ENCODE results near the gene DICER1.

The DICER1 gene

GRCh38 chr14:95195031-95195430 is 37.7 kb upstream of the DICER1 start:
- no peaks in the 10 kb centered on the region for H3K36me3 ChIP-seq (ENCODE audit: control insufficient read depth in 2 of 2, insufficient read depth in 2 of 2, low read length in 2 of 2)

GRCh38 chr14:95193081-95193480 is 35.8 kb upstream of the DICER1 start:
- Histone ChIP-seq H3K9me3 (ENCODE audit: control insufficient read depth in 2 of 2, low read length in 2 of 2) (peaks cover 0 to under 1% of the 10 kb centered on the region in 2 donors), H3K4me1 (ENCODE audit: control insufficient read depth, insufficient read depth, low read length) (peaks cover 4% of the 10 kb centered on the region), H3K36me3 (ENCODE audit: control insufficient read depth in 2 of 2, insufficient read depth in 2 of 2, low read length in 2 of 2) (no peaks in the 10 kb centered on the region), H3K4me3 (ENCODE audit: low read length in 2 of 2) (no peak overlapping the region), H3K27me3 (ENCODE audit: control insufficient read depth in 1 of 2, insufficient read depth in 2 of 2, low read length in 2 of 2) (no peaks in the 10 kb centered on the region), H3K27ac (ENCODE audit: low read length) (no peak overlapping the region), H3K9ac (ENCODE audit: low read length in 2 of 2) (no peak overlapping the region)

More at GRCh38 chr14:95195031-95195430, 37.7 kb upstream of the DICER1 start:
- H3K4me1 ChIP-seq (ENCODE audit: control insufficient read depth, insufficient read depth, low read length): peaks cover 4% of the 10 kb centered on the region
- no peak overlapping the region for H3K4me3 ChIP-seq (ENCODE audit: low read length in 2 of 2)
- H3K27ac ChIP-seq (ENCODE audit: low read length): no peak overlapping the region
- no peak overlapping the region for H3K9ac ChIP-seq (ENCODE audit: low read length in 2 of 2)
- no peaks in the 10 kb centered on the region for H3K27me3 ChIP-seq (ENCODE audit: control insufficient read depth in 1 of 2, insufficient read depth in 2 of 2, low read length in 2 of 2)
- H3K9me3 ChIP-seq (ENCODE audit: control insufficient read depth in 2 of 2, low read length in 2 of 2): no peaks in the 10 kb centered on the region

GRCh38 chr14:95192311-95192710 is 35.0 kb upstream of the DICER1 start:
- H3K9ac ChIP-seq (ENCODE audit: low read length in 2 of 2): no peak overlapping the region
- peaks cover 3 to 4% of the 10 kb centered on the region in 2 donors for H3K9me3 ChIP-seq (ENCODE audit: control insufficient read depth in 2 of 2, low read length in 2 of 2)
- H3K36me3 ChIP-seq (ENCODE audit: control insufficient read depth in 2 of 2, insufficient read depth in 2 of 2, low read length in 2 of 2): no peaks in the 10 kb centered on the region
- H3K27ac ChIP-seq (ENCODE audit: low read length): no peak overlapping the region
- no peak overlapping the region for H3K4me3 ChIP-seq (ENCODE audit: low read length in 2 of 2)
- H3K4me1 ChIP-seq (ENCODE audit: control insufficient read depth, insufficient read depth, low read length): peaks cover 4% of the 10 kb centered on the region
- no peaks in the 10 kb centered on the region for H3K27me3 ChIP-seq (ENCODE audit: control insufficient read depth in 1 of 2, insufficient read depth in 2 of 2, low read length in 2 of 2)

GRCh38 chr14:95191445-95192199 is 34.3 kb upstream of the DICER1 start:
- Histone ChIP-seq H3K4me1 (ENCODE audit: control insufficient read depth, insufficient read depth, low read length) (peaks cover 4% of the 10 kb centered on the region), H3K36me3 (ENCODE audit: control insufficient read depth in 2 of 2, insufficient read depth in 2 of 2, low read length in 2 of 2) (no peaks in the 10 kb centered on the region), H3K9ac (ENCODE audit: low read length in 2 of 2) (no peak overlapping the region), H3K9me3 (ENCODE audit: control insufficient read depth in 2 of 2, low read length in 2 of 2) (peaks cover 3 to 4% of the 10 kb centered on the region in 2 donors), H3K4me3 (ENCODE audit: low read length in 2 of 2) (no peak overlapping the region), H3K27ac (ENCODE audit: low read length) (no peak overlapping the region), H3K27me3 (ENCODE audit: control insufficient read depth in 1 of 2, insufficient read depth in 2 of 2, low read length in 2 of 2) (no peaks in the 10 kb centered on the region)

- no peak overlapping the region for H3K27ac ChIP-seq (ENCODE audit: low read length)
- no peak overlapping the region for H3K4me3 ChIP-seq (ENCODE audit: low read length in 2 of 2)
- H3K36me3 ChIP-seq (ENCODE audit: control insufficient read depth in 2 of 2, insufficient read depth in 2 of 2, low read length in 2 of 2): no peaks in the 10 kb centered on the region
- H3K9me3 ChIP-seq (ENCODE audit: control insufficient read depth in 2 of 2, low read length in 2 of 2): peaks cover 3 to 4% of the 10 kb centered on the region in 2 donors
- H3K4me1 ChIP-seq (ENCODE audit: control insufficient read depth, insufficient read depth, low read length): peaks cover 6% of the 10 kb centered on the region
- H3K27me3 ChIP-seq (ENCODE audit: control insufficient read depth in 1 of 2, insufficient read depth in 2 of 2, low read length in 2 of 2): peaks cover 0 to 2% of the 10 kb centered on the region in 2 donors
- H3K9ac ChIP-seq (ENCODE audit: low read length in 2 of 2): no peak overlapping the region
Observed at GRCh38 chr14:95190857-95191256, 33.5 kb upstream of the DICER1 start.

GRCh38 chr14:95190346-95190840 is 33.1 kb upstream of the DICER1 start:
- H3K9me3 ChIP-seq (ENCODE audit: control insufficient read depth in 2 of 2, low read length in 2 of 2): peaks cover 3 to 4% of the 10 kb centered on the region in 2 donors
- no peaks in the 10 kb centered on the region for H3K36me3 ChIP-seq (ENCODE audit: control insufficient read depth in 2 of 2, insufficient read depth in 2 of 2, low read length in 2 of 2)
- H3K27ac ChIP-seq (ENCODE audit: low read length): no peak overlapping the region
- peaks cover 11% of the 10 kb centered on the region for H3K4me1 ChIP-seq (ENCODE audit: control insufficient read depth, insufficient read depth, low read length)
- H3K27me3 ChIP-seq (ENCODE audit: control insufficient read depth in 1 of 2, insufficient read depth in 2 of 2, low read length in 2 of 2): peaks cover 2% of the 10 kb centered on the region in 2 donors
- no peak overlapping the region for H3K9ac ChIP-seq (ENCODE audit: low read length in 2 of 2)
- H3K4me3 ChIP-seq (ENCODE audit: low read length in 2 of 2): no peak overlapping the region

- peaks cover 3 to 4% of the 10 kb centered on the region in 2 donors for H3K27me3 ChIP-seq (ENCODE audit: control insufficient read depth in 1 of 2, insufficient read depth in 2 of 2, low read length in 2 of 2)
- H3K36me3 ChIP-seq (ENCODE audit: control insufficient read depth in 2 of 2, insufficient read depth in 2 of 2, low read length in 2 of 2): no peaks in the 10 kb centered on the region
- no peak overlapping the region for H3K27ac ChIP-seq (ENCODE audit: low read length)
- no peak overlapping the region for H3K9ac ChIP-seq (ENCODE audit: low read length in 2 of 2)
- H3K4me3 ChIP-seq (ENCODE audit: low read length in 2 of 2): no peak overlapping the region
- H3K4me1 ChIP-seq (ENCODE audit: control insufficient read depth, insufficient read depth, low read length): peaks cover 16% of the 10 kb centered on the region
- H3K9me3 ChIP-seq (ENCODE audit: control insufficient read depth in 2 of 2, low read length in 2 of 2): peaks cover 3 to 4% of the 10 kb centered on the region in 2 donors
Observed at GRCh38 chr14:95189367-95190132, 32.2 kb upstream of the DICER1 start.

- Histone ChIP-seq H3K4me3 (ENCODE audit: low read length in 2 of 2) (no peak overlapping the region), H3K36me3 (ENCODE audit: control insufficient read depth in 2 of 2, insufficient read depth in 2 of 2, low read length in 2 of 2) (no peaks in the 10 kb centered on the region), H3K9me3 (ENCODE audit: control insufficient read depth in 2 of 2, low read length in 2 of 2) (peaks cover 3 to 4% of the 10 kb centered on the region in 2 donors), H3K27me3 (ENCODE audit: control insufficient read depth in 1 of 2, insufficient read depth in 2 of 2, low read length in 2 of 2) (peaks cover 3 to 4% of the 10 kb centered on the region in 2 donors), H3K9ac (ENCODE audit: low read length in 2 of 2) (no peak overlapping the region), H3K4me1 (ENCODE audit: control insufficient read depth, insufficient read depth, low read length) (peaks cover 16% of the 10 kb centered on the region), H3K27ac (ENCODE audit: low read length) (no peak overlapping the region)
Observed at GRCh38 chr14:95188380-95188779, 31.1 kb upstream of the DICER1 start.

- peak overlapping the region in 1 of 2 donors; percentile 10 for H3K9ac ChIP-seq (ENCODE audit: low read length in 2 of 2)
- peaks cover 3 to 4% of the 10 kb centered on the region in 2 donors for H3K27me3 ChIP-seq (ENCODE audit: control insufficient read depth in 1 of 2, insufficient read depth in 2 of 2, low read length in 2 of 2)
- H3K36me3 ChIP-seq (ENCODE audit: control insufficient read depth in 2 of 2, insufficient read depth in 2 of 2, low read length in 2 of 2): no peaks in the 10 kb centered on the region
- peaks cover 3 to 4% of the 10 kb centered on the region in 2 donors for H3K9me3 ChIP-seq (ENCODE audit: control insufficient read depth in 2 of 2, low read length in 2 of 2)
- no peak overlapping the region for H3K4me3 ChIP-seq (ENCODE audit: low read length in 2 of 2)
- peak overlapping the region; percentile 49 for H3K27ac ChIP-seq (ENCODE audit: low read length)
- H3K4me1 ChIP-seq (ENCODE audit: control insufficient read depth, insufficient read depth, low read length): peaks cover 16% of the 10 kb centered on the region
Observed at GRCh38 chr14:95185767-95186392, 28.6 kb upstream of the DICER1 start.

GRCh38 chr14:95185033-95185766 is 27.9 kb upstream of the DICER1 start:
- no peak overlapping the region for H3K9ac ChIP-seq (ENCODE audit: low read length in 2 of 2)
- peaks cover 3 to 4% of the 10 kb centered on the region in 2 donors for H3K27me3 ChIP-seq (ENCODE audit: control insufficient read depth in 1 of 2, insufficient read depth in 2 of 2, low read length in 2 of 2)
- H3K27ac ChIP-seq (ENCODE audit: low read length): peak overlapping the region; percentile 49
- peaks cover 3 to 4% of the 10 kb centered on the region in 2 donors for H3K9me3 ChIP-seq (ENCODE audit: control insufficient read depth in 2 of 2, low read length in 2 of 2)
- no peaks in the 10 kb centered on the region for H3K36me3 ChIP-seq (ENCODE audit: control insufficient read depth in 2 of 2, insufficient read depth in 2 of 2, low read length in 2 of 2)
- H3K4me1 ChIP-seq (ENCODE audit: control insufficient read depth, insufficient read depth, low read length): peaks cover 13% of the 10 kb centered on the region
- H3K4me3 ChIP-seq (ENCODE audit: low read length in 2 of 2): no peak overlapping the region

Measured in stomach smooth muscle (tissue), 2 donors.